H1 (cell line): ENCODE measurements around the gene GRAMD1C. TPM values are rescaled to one million over a fixed set of nuclear protein-coding genes. Genes with fewer than 3 reads are reported as not detected.

Experiments used
- CTCF ChIA-PET: fragments of 300-600 bp; sonication (Branson Sonifier 250); formaldehyde crosslinking; loops from one replicate; lab custom pipeline; 2021; ENCODE audit not compliant: partially characterized antibody; lab: Charles Lee
- POLR2A ChIA-PET: fragments of 300-600 bp; sonication (Branson Sonifier 250); formaldehyde crosslinking; loops from one replicate; lab custom pipeline; 2021; ENCODE audit warnings: inconsistent platforms; ENCODE audit not compliant: partially characterized antibody; lab: Charles Lee
- DNase-seq, 2 experiments: peaks; one replicate each; pipeline versions ENCODE4 v3.0.0 to v3.0.0-alpha.2; 2010 to 2022; ENCODE audit warnings: low spot score in 2 of 2, low read depth in 1 of 2, mixed read lengths in 1 of 2
- FAIRE-seq: peaks from 2 replicates; lab custom pipeline; 2011; peaks lifted over from hg19 to GRCh38; lab: Jason Lieb, UNC
- H2AFZ ChIP-seq: 2 replicates; pipeline ENCODE4 v1.8.1; 2012; ENCODE audit warnings: low read length, inconsistent platforms
- H2AK5ac ChIP-seq: 2 replicates; pipeline ENCODE4 v1.6.1; 2013; ENCODE audit warnings: low read depth, low read length
- H2BK120ac ChIP-seq: replicated peaks from 2 replicates; pipeline ENCODE3; 2013; ENCODE audit warnings: low read depth, low read length, inconsistent platforms
- H2BK12ac ChIP-seq: 2 replicates; pipeline ENCODE4 v1.6.1; 2013; ENCODE audit warnings: low read depth, low read length
- H2BK15ac ChIP-seq: 2 replicates; pipeline ENCODE4 v1.6.1; 2013; ENCODE audit warnings: low read length
- H2BK20ac ChIP-seq: 2 replicates; pipeline ENCODE4 v1.6.1; 2013; ENCODE audit warnings: low read length
- H2BK5ac ChIP-seq: 2 replicates; pipeline ENCODE4 v1.6.1; 2013; ENCODE audit warnings: low read depth, low read length
- H3K14ac ChIP-seq: 2 replicates; pipeline ENCODE4 v1.6.1; 2013; ENCODE audit warnings: inconsistent platforms; ENCODE audit not compliant: insufficient read length
- H3K18ac ChIP-seq: 2 replicates; pipeline ENCODE4 v1.6.1; 2013; ENCODE audit warnings: low read length; ENCODE audit errors: extremely low read depth
- H3K23ac ChIP-seq: 2 replicates; pipeline ENCODE4 v1.6.1; 2013; ENCODE audit warnings: inconsistent platforms; ENCODE audit not compliant: insufficient read length
- H3K23me2 ChIP-seq: 2 replicates; pipeline ENCODE4 v1.6.1; 2013; ENCODE audit warnings: low read depth, low read length
- H3K27ac ChIP-seq: 2 replicates; pipeline ENCODE4 v1.6.1; 2011; ENCODE audit warnings: low read depth, low read length, inconsistent platforms
- H3K27me3 ChIP-seq, 4 experiments: replicated peaks in 1 of 4; 1 replicate in 1 of 4; 2 replicates in 3 of 4; pipeline versions ENCODE4 v1.6.1 to v1.8.1; 2011 to 2013; ENCODE audit warnings: low read length in 3 of 4, mild to moderate bottlenecking in 3 of 4, inconsistent platforms in 2 of 4, mixed read lengths in 2 of 4, moderate library complexity in 1 of 4; ENCODE audit not compliant: control insufficient read depth in 3 of 4, insufficient read depth in 3 of 4; ENCODE audit errors: extremely low read depth in 1 of 4
- H3K36me3 ChIP-seq, 4 experiments: 2 replicates each; pipeline versions ENCODE4 v1.6.1 to v1.8.1; 2011 to 2013; ENCODE audit warnings: mild to moderate bottlenecking in 4 of 4, low read length in 3 of 4, moderate library complexity in 2 of 4, control low read depth in 1 of 4, inconsistent platforms in 1 of 4; ENCODE audit not compliant: insufficient read depth in 4 of 4, control insufficient read depth in 2 of 4
- H3K4ac ChIP-seq: replicated peaks from 2 replicates; pipeline ENCODE3; 2013; ENCODE audit warnings: low read length, low read depth, mixed read lengths, inconsistent platforms; ENCODE audit not compliant: insufficient read length
- H3K4me1 ChIP-seq, 4 experiments: replicated peaks in 1 of 4; 1 replicate in 1 of 4; 2 replicates in 3 of 4; pipeline versions ENCODE4 v1.6.1 to v1.8.1; 2011 to 2013; ENCODE audit warnings: low read length in 3 of 4, inconsistent platforms in 2 of 4, mixed read lengths in 1 of 4; ENCODE audit not compliant: insufficient read depth in 4 of 4, control insufficient read depth in 3 of 4
- H3K4me2 ChIP-seq, 2 experiments: 2 replicates each; pipeline versions ENCODE4 v1.6.1 to v1.8.1; 2011 to 2013; ENCODE audit warnings: low read depth in 2 of 2, low read length in 2 of 2, control low read depth in 1 of 2, inconsistent platforms in 1 of 2, mild to moderate bottlenecking in 1 of 2; ENCODE audit not compliant: insufficient read depth in 1 of 2
- H3K4me3 ChIP-seq, 4 experiments: fragments of 200-600, 300-600 bp in 1 of 4; sonication (generic), shearing (Covaris generic), sonication (Bioruptor Twin) in 1 of 4; 2 replicates each; pipeline versions ENCODE4 v1.5.1 to v1.8.1; 2011 to 2016; ENCODE audit warnings: low read length in 4 of 4, low read depth in 3 of 4, control low read depth in 2 of 4, inconsistent platforms in 2 of 4, mild to moderate bottlenecking in 2 of 4, mixed read lengths in 1 of 4, moderate library complexity in 1 of 4; ENCODE audit not compliant: insufficient read depth in 2 of 4; ENCODE audit errors: extremely low read depth in 1 of 4
- H3K56ac ChIP-seq: replicated peaks from 2 replicates; pipeline ENCODE3; 2013; ENCODE audit warnings: low read depth, mild to moderate bottlenecking, mixed read lengths, low read length, inconsistent platforms; ENCODE audit not compliant: insufficient read length
- H3K79me1 ChIP-seq: 2 replicates; pipeline ENCODE4 v1.6.1; 2013; ENCODE audit warnings: low read depth, low read length, control low read depth
- H3K79me2 ChIP-seq, 2 experiments: 2 replicates each; pipeline versions ENCODE4 v1.6.1 to v1.8.1; 2012 to 2013; ENCODE audit warnings: low read length in 2 of 2, mild to moderate bottlenecking in 2 of 2, inconsistent platforms in 1 of 2; ENCODE audit not compliant: insufficient read depth in 2 of 2, control insufficient read depth in 1 of 2
- H3K9ac ChIP-seq, 4 experiments: replicated peaks in 1 of 4; 1 replicate in 1 of 4; 2 replicates in 3 of 4; pipeline versions ENCODE4 v1.6.1 to v1.8.1; 2011 to 2013; ENCODE audit warnings: low read depth in 3 of 4, low read length in 3 of 4, control low read depth in 2 of 4, mild to moderate bottlenecking in 2 of 4, moderate library complexity in 2 of 4, inconsistent platforms in 1 of 4; ENCODE audit errors: extremely low read depth in 1 of 4
- H3K9me3 ChIP-seq, 2 experiments: 2 replicates each; pipeline versions ENCODE4 v1.6.1 to v1.8.1; 2012 to 2013; ENCODE audit warnings: mild to moderate bottlenecking in 2 of 2, moderate library complexity in 2 of 2, control low read depth in 1 of 2, inconsistent platforms in 1 of 2, low read depth in 1 of 2, low read length in 1 of 2, mixed read lengths in 1 of 2; ENCODE audit not compliant: insufficient read depth in 2 of 2
- H4K20me1 ChIP-seq, 2 experiments: replicated peaks in 1 of 2; 2 replicates each; pipeline versions ENCODE3 to v1.8.1; 2011 to 2013; ENCODE audit warnings: inconsistent platforms in 2 of 2, low read length in 2 of 2, mild to moderate bottlenecking in 1 of 2; ENCODE audit not compliant: insufficient read depth in 2 of 2, control insufficient read depth in 1 of 2
- H4K5ac ChIP-seq: 2 replicates; pipeline ENCODE4 v1.6.1; 2013; ENCODE audit warnings: low read length, low read depth, mixed read lengths, inconsistent platforms; ENCODE audit not compliant: insufficient read length
- H4K8ac ChIP-seq: 2 replicates; pipeline ENCODE4 v1.8.0; 2013; ENCODE audit warnings: mild to moderate bottlenecking, moderate library complexity, low read length, inconsistent platforms; ENCODE audit not compliant: insufficient read depth; ENCODE audit errors: extremely low read depth
- H4K91ac ChIP-seq: replicated peaks from 2 replicates; pipeline ENCODE3; 2013; ENCODE audit warnings: low read length, mixed read lengths, inconsistent platforms; ENCODE audit not compliant: insufficient read length
- CBX5 ChIP-seq: fragments of 300-800, 300-1000 bp; sonication (generic); IDR thresholded peaks from 2 replicates; pipeline ENCODE4 v1.7.1; 2016; ENCODE audit warnings: antibody characterized with exemption, low read length, low read depth
- CEBPB ChIP-seq: IDR thresholded peaks from 2 replicates; pipeline ENCODE4 v1.6.1; 2012; ENCODE audit warnings: low read depth, low read length
- CTBP2 ChIP-seq: IDR thresholded peaks from 2 replicates; pipeline ENCODE4 v1.7.0; 2011; ENCODE audit warnings: borderline replicate concordance, mild to moderate bottlenecking, moderate library complexity, mixed read lengths, low read length; ENCODE audit not compliant: insufficient read depth, insufficient read length
- FOSL1 ChIP-seq: IDR thresholded peaks from 2 replicates; pipeline ENCODE4 v1.6.1; 2011; ENCODE audit warnings: mild to moderate bottlenecking, low read depth, low read length, moderate library complexity; ENCODE audit not compliant: insufficient read depth
- MAFK ChIP-seq: IDR thresholded peaks from 2 replicates; pipeline ENCODE4 v1.6.1; 2012; ENCODE audit warnings: low read depth, mild to moderate bottlenecking, improper control_type of control experiment, low read length
- PHF8 ChIP-seq: fragments of 200-600 bp; sonication (generic); conservative IDR thresholded peaks from 2 replicates; pipeline ENCODE4 v1.7.1; 2012; ENCODE audit warnings: low read depth, mild to moderate bottlenecking, inconsistent platforms, low read length, moderate library complexity
- POU5F1 ChIP-seq: IDR thresholded peaks from 2 replicates; pipeline ENCODE4 v1.6.1; 2011; ENCODE audit warnings: low read depth, mild to moderate bottlenecking, low read length, moderate library complexity
- RBBP5 ChIP-seq: IDR thresholded peaks from 2 replicates; pipeline ENCODE4 v1.7.1; 2012; ENCODE audit warnings: low read depth, mild to moderate bottlenecking, inconsistent platforms, low read length, moderate library complexity, borderline replicate concordance
- RNF2 ChIP-seq: fragments of 200-900, 300-1000 bp; sonication (generic); IDR thresholded peaks from 2 replicates; pipeline ENCODE4 v1.7.1; 2016; ENCODE audit warnings: borderline replicate concordance, low read depth, mild to moderate bottlenecking, antibody characterized with exemption, low read length; ENCODE audit not compliant: poor library complexity, severe bottlenecking; ENCODE audit errors: missing control alignments
- SP1 ChIP-seq: IDR thresholded peaks from 2 replicates; pipeline ENCODE4 v1.6.1; 2011; ENCODE audit warnings: low read depth, low read length
- SRF ChIP-seq: IDR thresholded peaks from 2 replicates; pipeline ENCODE4 v1.6.1; 2011; ENCODE audit warnings: mild to moderate bottlenecking, low read depth, low read length, moderate library complexity
- TAF7 ChIP-seq: optimal IDR thresholded peaks from 2 replicates; pipeline ENCODE3; 2011; ENCODE audit warnings: low read depth, mild to moderate bottlenecking, inconsistent platforms, low read length, moderate library complexity, borderline replicate concordance
- YY1 ChIP-seq: IDR thresholded peaks from 2 replicates; pipeline ENCODE4 v1.6.1; 2011; ENCODE audit warnings: low read depth, mild to moderate bottlenecking, low read length
- ZNF274 ChIP-seq: IDR thresholded peaks from 2 replicates; pipeline ENCODE4 v1.7.0; 2012; ENCODE audit warnings: low read length, borderline replicate concordance; ENCODE audit errors: extremely low read depth
- WGBS, 2 experiments: shearing (Covaris generic) in 1 of 2; methylation state at CpG; one replicate each; pipeline versions ENCODE4 v1.1.6 to v1.1.7; 2013 to 2015; ENCODE audit warnings: low lambda C conversion rate in 2 of 2, mixed read lengths in 2 of 2, inconsistent platforms in 1 of 2, low coverage in 1 of 2, missing lambda C conversion rate in 1 of 2; ENCODE audit not compliant: insufficient replicate concordance in 2 of 2, insufficient coverage in 1 of 2, insufficient read length in 1 of 2; ENCODE audit errors: extremely low coverage in 1 of 2, missing lambda C conversion rate in 1 of 2; 5-methylcytosine and 5-hydroxymethylcytosine counted together
- polyA plus RNA-seq, 7 experiments: library from polyadenylated mRNA; depleted of rRNA in 3 of 7; stranded (reverse) in 5 of 7; unstranded in 2 of 7; fragments of >200 nt in 5 of 7; fragments of 200-250 nt in 2 of 7; gene quantifications; 1 replicate in 5 of 7; 2 replicates in 1 of 7; 4 replicates in 1 of 7; pipeline versions ENCODE4 v1.2.1 to v1.2.3, GENCODE V29; 2011 to 2013; ENCODE audit warnings: missing spikeins in 2 of 7, mixed read lengths in 2 of 7
- total RNA-seq: library from RNA; stranded (reverse); fragmentation: NEBNext Ultra II Directional; extraction: Animal tissue kit (Norgen Biotek cat#: 25700); gene quantifications from 2 replicates; pipeline ENCODE4 v1.2.1, GENCODE V29; 2021

Gene GRAMD1C
- total and polyA plus RNA-seq, 2 of the 8 experiments (the other 6 are each of a cell fraction or from before 2014, with no cell fraction given), result 0.62 to 2.1 TPM

GRCh38 chr3:113839551-113839950, 963 bp downstream of the GRAMD1C start:
- H3K9me3 ChIP-seq, result no peaks in the 10 kb centered on the region
- no peaks in the 10 kb centered on the region for H3K23me2 ChIP-seq
- no peak overlapping the region for H4K5ac ChIP-seq
- no peak overlapping the region for H3K9ac ChIP-seq
- no peak overlapping the region for H3K23ac ChIP-seq
- no peaks in the 10 kb centered on the region for H3K27me3 ChIP-seq
- H4K91ac ChIP-seq, result no peak overlapping the region
- no peak overlapping the region for H3K14ac ChIP-seq
- POLR2A ChIA-PET, result no interaction called here
- no peaks in the 10 kb centered on the region for H3K79me1 ChIP-seq
- H3K4me1 ChIP-seq, result no peaks in the 10 kb centered on the region
- FAIRE-seq (no peak), DNase-seq (no peak)
- H3K4me2 ChIP-seq, result peak overlapping the region; percentile 59 to 94
- no peak overlapping the region for H3K27ac ChIP-seq
- H2BK12ac ChIP-seq, result no peak overlapping the region
- H2AK5ac ChIP-seq, result no peak overlapping the region; the same call in 1 of the 2 replicates
- no peaks in the 10 kb centered on the region for H4K20me1 ChIP-seq
- H2BK5ac ChIP-seq, result no peak overlapping the region
- H3K56ac ChIP-seq, result peak overlapping the region; percentile 30
- no peak overlapping the region for H2BK120ac ChIP-seq
- CTCF ChIA-PET, result interaction anchor here (0.7 to 2.8 kb wide), 7 partner anchors 10 to 154 kb away, joined by 3 to 18 read pairs (median 4); no protein-coding TSS in a partner anchor
- no peak overlapping the region for H3K18ac ChIP-seq
- no peak overlapping the region for H2BK15ac ChIP-seq
- no peaks in the 10 kb centered on the region for H3K79me2 ChIP-seq
- H3K4ac ChIP-seq, result no peak overlapping the region
- H2AFZ ChIP-seq, result no peak overlapping the region
- peak overlapping the region in 3 of 4 experiments; percentile 46 to 76 (median 70); a peak in 4 of 8 replicates for H3K4me3 ChIP-seq
- H4K8ac ChIP-seq, result no peak overlapping the region
- WGBS, 2 experiments, result 88% methylated on average over 2 of the region's 2 CpGs; no CpG with 5 or more reads in 1 of the 2 experiments
- H2BK20ac ChIP-seq, result no peak overlapping the region
- no peaks in the 10 kb centered on the region for H3K36me3 ChIP-seq
- TF ChIP-seq RNF2 (no peak), MAFK (no peak), POU5F1 (no peak), SRF (no peak), YY1 (no peak), CBX5 (no peak), FOSL1 (no peak), CTBP2 (no peak), ZNF274 (no peak), SP1 (no peak), RBBP5 (no peak), CEBPB (no peak), TAF7 (no peak), PHF8 (no peak)
